Smooth muscle cell (in vitro differentiated cells): ENCODE measurements around the gene TEP1. TPM values are rescaled to one million over a fixed set of nuclear protein-coding genes. Genes with fewer than 3 reads are reported as not detected.

Experiments used
- DNase-seq: peaks from one replicate; lab custom pipeline; 2025; ENCODE audit not compliant: unreplicated experiment; lab: John Stamatoyannopoulos, UW
- H2AFZ ChIP-seq: fragments of 200-600 bp; sonication (generic); 2 replicates; pipeline ENCODE4 v1.6.0; 2016; ENCODE audit warnings: antibody characterized with exemption, low read depth, mild to moderate bottlenecking
- H3F3A ChIP-seq: fragments of 200-600 bp; sonication (generic); 2 replicates; pipeline ENCODE4 v1.6.0; 2017; ENCODE audit warnings: antibody characterized with exemption, low read depth
- H3K27ac ChIP-seq: fragments of 200-600 bp; sonication (generic); 2 replicates; pipeline ENCODE4 v1.5.1; 2016; ENCODE audit warnings: low read depth, mild to moderate bottlenecking
- H3K27me3 ChIP-seq: fragments of 200-600 bp; sonication (generic); 2 replicates; pipeline ENCODE4 v1.6.1; 2016; ENCODE audit warnings: low read depth, mild to moderate bottlenecking
- H3K36me3 ChIP-seq: fragments of 200-600 bp; sonication (generic); 2 replicates; pipeline ENCODE4 v1.5.1; 2016; ENCODE audit warnings: low read depth
- H3K4me1 ChIP-seq: fragments of 200-600 bp; sonication (generic); 2 replicates; pipeline ENCODE4 v1.5.1; 2016; ENCODE audit warnings: low read depth
- H3K4me2 ChIP-seq: fragments of 200-600 bp; sonication (generic); 2 replicates; pipeline ENCODE4 v1.6.0; 2016; ENCODE audit warnings: mild to moderate bottlenecking
- H3K4me3 ChIP-seq: fragments of 200-600 bp; sonication (generic); 2 replicates; pipeline ENCODE4 v1.5.1; 2016; ENCODE audit warnings: mild to moderate bottlenecking
- H3K79me2 ChIP-seq: fragments of 200-600 bp; sonication (generic); 2 replicates; pipeline ENCODE4 v1.6.0; 2016; ENCODE audit warnings: low read depth, mild to moderate bottlenecking
- H3K9ac ChIP-seq: fragments of 200-600 bp; sonication (generic); 2 replicates; pipeline ENCODE4 v1.6.0; 2016; ENCODE audit warnings: low read depth
- H3K9me3 ChIP-seq: fragments of 200-600 bp; sonication (generic); replicated peaks from 2 replicates; pipeline ENCODE4 v1.5.1; 2016; ENCODE audit warnings: low read depth
- H4K20me1 ChIP-seq: fragments of 200-600 bp; sonication (generic); 2 replicates; pipeline ENCODE4 v1.6.0; 2016; ENCODE audit warnings: low read depth
- WGBS: methylation state at CpG from one replicate; pipeline ENCODE4 v1.1.7; 2016; ENCODE audit warnings: low lambda C conversion rate; 5-methylcytosine and 5-hydroxymethylcytosine counted together
- polyA plus RNA-seq: library from polyadenylated mRNA; unstranded; fragments of >200 nt; fragmentation: Nextera tagmentation; extraction: Ambion mirVana; gene quantifications from 2 replicates; pipeline ENCODE4 v1.2.1, GENCODE V29; 2016
- total RNA-seq: library from RNA; depleted of rRNA; stranded (reverse); fragments of >200 nt; gene quantifications from 2 replicates; pipeline ENCODE4 v1.2.3, GENCODE V29; 2014
- TF ChIP-seq, protein P1 (sequence below): fragments of 200-600 bp; sonication (generic); IDR thresholded peaks from 2 replicates; pipeline ENCODE4 v1.5.1; 2017; ENCODE audit warnings: borderline replicate concordance, mild to moderate bottlenecking, antibody characterized with exemption; ENCODE audit not compliant: insufficient read depth, poor library complexity, severe bottlenecking

Gene TEP1
- total and polyA plus RNA-seq, 2 experiments from 2014 or later: 4.0 to 10.3 TPM

DNA sequence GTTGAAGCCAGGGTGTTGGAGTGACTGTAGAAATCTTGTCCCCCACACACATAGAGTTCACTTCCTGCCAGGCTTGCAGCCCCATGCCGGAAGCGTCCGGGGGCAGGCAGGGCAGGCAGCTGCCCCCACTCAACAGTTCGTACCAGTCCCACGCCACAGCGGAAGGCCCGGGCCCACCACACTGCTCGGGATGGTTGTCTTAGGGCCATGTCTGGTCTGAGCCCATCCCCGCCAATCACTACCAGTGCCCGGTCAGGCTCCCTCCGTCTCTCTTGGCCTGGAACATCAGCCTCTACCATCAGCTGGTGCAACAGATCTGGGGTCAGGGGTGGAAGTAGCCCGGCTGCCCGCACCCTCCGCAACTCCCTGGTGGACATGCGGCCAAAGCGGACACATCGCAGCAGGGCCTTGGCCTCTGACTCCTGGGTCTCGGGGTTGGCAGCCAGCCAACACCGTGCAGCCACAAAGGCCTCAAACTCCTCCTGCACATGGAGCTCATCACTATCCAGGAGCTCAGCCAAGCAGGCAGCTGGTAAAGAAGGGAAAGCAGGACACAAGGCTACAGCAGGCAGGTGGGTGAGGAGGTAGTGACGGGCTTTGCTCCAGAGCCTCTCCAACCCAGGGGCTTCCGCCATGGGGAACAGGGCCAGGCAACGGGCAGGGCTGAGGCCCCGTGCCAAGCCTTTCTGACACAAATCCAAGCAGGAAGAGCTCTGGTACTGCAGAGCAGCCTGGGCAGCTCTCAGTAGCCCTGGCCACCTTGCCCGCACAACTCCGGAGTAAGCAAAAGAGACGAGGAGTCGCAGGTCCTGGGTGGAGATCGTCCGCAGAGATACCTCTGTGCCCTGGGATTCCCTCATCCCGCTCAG is 16.7 kb upstream of the TEP1 start:
- H4K20me1 ChIP-seq: no peaks in the 10 kb centered on the region
- H3K27ac ChIP-seq: no peak overlapping the region
- H3F3A ChIP-seq: peaks cover 4% of the 10 kb centered on the region
- no peak overlapping the region for H3K9ac ChIP-seq
- no peaks in the 10 kb centered on the region for H3K9me3 ChIP-seq
- no peak for DNase-seq
- no peaks in the 10 kb centered on the region for H3K36me3 ChIP-seq
- no peak overlapping the region for H3K4me2 ChIP-seq
- no peaks in the 10 kb centered on the region for H3K27me3 ChIP-seq
- peaks cover 4% of the 10 kb centered on the region for H3K4me1 ChIP-seq
- no peaks in the 10 kb centered on the region for H3K79me2 ChIP-seq
- no peak overlapping the region for H2AFZ ChIP-seq
- WGBS: 96% methylated on average over 30 of the region's 30 CpGs
- H3K4me3 ChIP-seq: no peak overlapping the region
- TF ChIP-seq, protein P1, sequence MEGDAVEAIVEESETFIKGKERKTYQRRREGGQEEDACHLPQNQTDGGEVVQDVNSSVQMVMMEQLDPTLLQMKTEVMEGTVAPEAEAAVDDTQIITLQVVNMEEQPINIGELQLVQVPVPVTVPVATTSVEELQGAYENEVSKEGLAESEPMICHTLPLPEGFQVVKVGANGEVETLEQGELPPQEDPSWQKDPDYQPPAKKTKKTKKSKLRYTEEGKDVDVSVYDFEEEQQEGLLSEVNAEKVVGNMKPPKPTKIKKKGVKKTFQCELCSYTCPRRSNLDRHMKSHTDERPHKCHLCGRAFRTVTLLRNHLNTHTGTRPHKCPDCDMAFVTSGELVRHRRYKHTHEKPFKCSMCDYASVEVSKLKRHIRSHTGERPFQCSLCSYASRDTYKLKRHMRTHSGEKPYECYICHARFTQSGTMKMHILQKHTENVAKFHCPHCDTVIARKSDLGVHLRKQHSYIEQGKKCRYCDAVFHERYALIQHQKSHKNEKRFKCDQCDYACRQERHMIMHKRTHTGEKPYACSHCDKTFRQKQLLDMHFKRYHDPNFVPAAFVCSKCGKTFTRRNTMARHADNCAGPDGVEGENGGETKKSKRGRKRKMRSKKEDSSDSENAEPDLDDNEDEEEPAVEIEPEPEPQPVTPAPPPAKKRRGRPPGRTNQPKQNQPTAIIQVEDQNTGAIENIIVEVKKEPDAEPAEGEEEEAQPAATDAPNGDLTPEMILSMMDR: no peak

DNA sequence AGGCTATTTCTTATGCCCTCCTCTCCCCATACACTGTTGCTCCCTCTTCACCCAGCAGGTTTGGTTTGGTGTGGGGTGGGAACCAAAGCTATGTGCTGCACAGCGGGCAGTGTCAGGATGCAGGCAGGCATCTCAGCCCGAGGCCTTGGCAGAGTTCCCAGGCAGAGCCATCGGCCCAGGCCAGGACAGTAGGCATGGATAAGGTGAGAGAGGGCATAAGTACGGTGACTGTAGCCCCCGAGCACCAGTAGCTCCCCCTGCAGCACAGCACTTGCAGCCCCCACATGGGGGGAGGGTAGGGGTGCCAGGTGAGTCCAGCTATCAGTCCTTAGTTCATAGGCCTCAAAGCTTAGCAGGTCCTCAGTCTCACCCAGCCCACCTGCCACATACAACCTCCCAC is 15.5 kb upstream of the TEP1 start:
- H3K4me3 ChIP-seq: no peak overlapping the region
- peaks cover 4% of the 10 kb centered on the region for H3K4me1 ChIP-seq
- H3F3A ChIP-seq: peaks cover 4% of the 10 kb centered on the region
- no peaks in the 10 kb centered on the region for H3K36me3 ChIP-seq
- H2AFZ ChIP-seq: no peak overlapping the region
- H3K9ac ChIP-seq: no peak overlapping the region
- WGBS: 79% methylated on average over 5 of the region's 5 CpGs
- no peaks in the 10 kb centered on the region for H3K79me2 ChIP-seq
- TF ChIP-seq, protein P1: no peak
- no peaks in the 10 kb centered on the region for H3K27me3 ChIP-seq
- no peak overlapping the region for H3K27ac ChIP-seq
- H3K9me3 ChIP-seq: no peaks in the 10 kb centered on the region
- H3K4me2 ChIP-seq: no peak overlapping the region
- no peak for DNase-seq
- H4K20me1 ChIP-seq: no peaks in the 10 kb centered on the region

DNA sequence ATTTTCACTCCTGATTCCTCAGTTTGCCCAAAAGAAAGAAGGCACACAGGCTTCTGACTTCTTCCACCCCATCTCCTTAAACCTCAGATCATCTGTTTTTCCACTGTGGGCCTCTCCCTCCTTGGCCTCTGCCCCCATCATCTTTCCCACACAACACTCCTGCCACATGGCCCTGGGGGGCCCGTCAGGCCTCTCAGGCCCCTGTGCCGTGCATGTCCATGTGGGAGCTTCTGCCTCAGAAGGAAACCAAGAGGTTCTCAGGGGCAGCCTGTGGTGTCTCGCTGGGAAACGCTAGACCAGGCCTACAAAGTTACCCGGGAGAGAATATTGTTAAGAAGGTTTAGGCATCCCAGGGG is 14.7 kb upstream of the TEP1 start:
- Histone ChIP-seq H3F3A (peaks cover 4% of the 10 kb centered on the region), H3K27me3 (no peaks in the 10 kb centered on the region), H4K20me1 (no peaks in the 10 kb centered on the region), H3K4me3 (no peak overlapping the region), H3K9me3 (no peaks in the 10 kb centered on the region), H3K36me3 (no peaks in the 10 kb centered on the region), H2AFZ (peak overlapping the region; percentile 89), H3K27ac (no peak overlapping the region), H3K9ac (no peak overlapping the region), H3K4me1 (peaks cover 4% of the 10 kb centered on the region), H3K79me2 (no peaks in the 10 kb centered on the region), H3K4me2 (no peak overlapping the region)
- no peak for DNase-seq
- WGBS: 87% methylated on average over 5 of the region's 5 CpGs
- TF ChIP-seq, protein P1: no peak
